ENCODE data around the gene GPR18. TPM values are rescaled to one million over a fixed set of nuclear protein-coding genes. Genes with fewer than 3 reads are reported as not detected.

GPR18 gene
- polyA plus RNA-seq, 3 donors = 1.7 to 3.8 (median 2.2) TPM

- peak overlapping the region; percentile 4 to 93 (median 88) for H3K27ac Mint-ChIP-seq
- intact Hi-C loops (cut with micrococcal nuclease) = loop anchor here (5.0 to 10.0 kb wide), 3 partner anchors 33 to 177 kb away; no protein-coding TSS in a partner anchor
These were observed 2.0 kb upstream of the GPR18 start for GRCh38 chr13:99260216-99260615.

GRCh38 chr13:99258946-99259345 is 767 bp upstream of the GPR18 start:
- Mint-ChIP-seq H3K27ac (peak overlapping the region; percentile 88 to 93 (median 90)), H3K36me3 (peaks cover 34 to 35% of the 10 kb centered on the region in 2 donors), H3K27me3 (ENCODE audit: low read depth in 3 of 3) (no peaks in the 10 kb centered on the region), H3K4me1 (peaks cover 65% of the 10 kb centered on the region), H3K9me3 (no peaks in the 10 kb centered on the region), H3K4me3 (peak overlapping the region; percentile 49 to 79)
- WGBS (ENCODE audit: insufficient coverage) = no CpG with 5 or more reads among the region's 3 CpGs
- Histone ChIP-seq H3K27me3 (ENCODE audit: control insufficient read depth in 2 of 2, insufficient read depth in 2 of 2, low read length in 2 of 2) (no peaks in the 10 kb centered on the region), H3K79me2 (ENCODE audit: insufficient read depth, low read length) (peaks cover 87% of the 10 kb centered on the region), H3K27ac (ENCODE audit: low read depth in 1 of 2, low read length in 2 of 2) (peak overlapping the region in 1 of 2 donors; percentile 85), H2AFZ (ENCODE audit: insufficient read depth, low read depth, low read length, poor library complexity, severe bottlenecking) (no peak overlapping the region), H4K20me1 (ENCODE audit: insufficient read depth, low read length) (no peaks in the 10 kb centered on the region), H3K9ac (ENCODE audit: insufficient read depth, low read length, poor library complexity, severe bottlenecking) (peak overlapping the region; percentile 38), H3K36me3 (replicated peaks in 1 of 2; ENCODE audit: control insufficient read depth in 1 of 2, insufficient read depth in 2 of 2, low read length in 2 of 2) (peaks cover 11% of the 10 kb centered on the region in 2 donors), H3K4me3 (replicated peaks in 1 of 3; ENCODE audit: low read depth in 2 of 3, low read length in 3 of 3) (peak overlapping the region in 2 of 3 experiments; percentile 23 to 58), H3K9me3 (replicated peaks in 1 of 2; ENCODE audit: control insufficient read depth in 1 of 2, insufficient read depth in 1 of 2, low read length in 2 of 2) (no peaks in the 10 kb centered on the region), H3K4me1 (ENCODE audit: control insufficient read depth in 1 of 2, insufficient read depth in 2 of 2, low read length in 2 of 2) (peaks cover 56 to 77% of the 10 kb centered on the region in 2 donors), H3K4me2 (replicated peaks; ENCODE audit: extremely low read depth, low read length, poor library complexity, severe bottlenecking) (peak overlapping the region; percentile 65)
- intact Hi-C loops (cut with micrococcal nuclease) = loop anchor here in 1 of 2 donors (5.0 kb wide), 1 partner anchor 57 kb away; the partner anchor contains the start of gene UBAC2
- peak; percentile 69 to 89 (median 80) for DNase-seq
- no peak for TF ChIP-seq CTCF (IDR thresholded peaks at IDR 0.05)

More at GRCh38 chr13:99260216-99260615, 2.0 kb upstream of the GPR18 start:
- H3K27ac ChIP-seq (ENCODE audit: low read depth in 1 of 2, low read length in 2 of 2) = peak overlapping the region; percentile 40 to 85
- no peaks in the 10 kb centered on the region for H3K27me3 Mint-ChIP-seq (ENCODE audit: low read depth in 3 of 3)
- peaks cover 3% of the 10 kb centered on the region for H4K20me1 ChIP-seq (ENCODE audit: insufficient read depth, low read length)
- peaks cover 87% of the 10 kb centered on the region for H3K79me2 ChIP-seq (ENCODE audit: insufficient read depth, low read length)
- H3K9me3 Mint-ChIP-seq = no peaks in the 10 kb centered on the region
- H3K4me1 ChIP-seq (ENCODE audit: control insufficient read depth in 1 of 2, insufficient read depth in 2 of 2, low read length in 2 of 2) = peaks cover 62 to 86% of the 10 kb centered on the region in 2 donors
- no peak for TF ChIP-seq CTCF (IDR thresholded peaks at IDR 0.05)
- DNase-seq = no peak
- no peak overlapping the region for H3K4me3 Mint-ChIP-seq
- no peak overlapping the region for H3K9ac ChIP-seq (ENCODE audit: insufficient read depth, low read length, poor library complexity, severe bottlenecking)
- no CpG with 5 or more reads among the region's 5 CpGs for WGBS (ENCODE audit: insufficient coverage)
- no peak overlapping the region for H2AFZ ChIP-seq (ENCODE audit: insufficient read depth, low read depth, low read length, poor library complexity, severe bottlenecking)
- H3K4me1 Mint-ChIP-seq = peaks cover 69% of the 10 kb centered on the region
- H3K4me3 ChIP-seq (replicated peaks in 1 of 3; ENCODE audit: low read depth in 2 of 3, low read length in 3 of 3) = no peak overlapping the region
- peaks cover 28 to 33% of the 10 kb centered on the region in 2 donors for H3K36me3 Mint-ChIP-seq
- H3K9me3 ChIP-seq (replicated peaks in 1 of 2; ENCODE audit: control insufficient read depth in 1 of 2, insufficient read depth in 1 of 2, low read length in 2 of 2) = no peaks in the 10 kb centered on the region
- H3K4me2 ChIP-seq (replicated peaks; ENCODE audit: extremely low read depth, low read length, poor library complexity, severe bottlenecking) = peak overlapping the region; percentile 65
- peaks cover 4 to 14% of the 10 kb centered on the region in 2 donors for H3K36me3 ChIP-seq (replicated peaks in 1 of 2; ENCODE audit: control insufficient read depth in 1 of 2, insufficient read depth in 2 of 2, low read length in 2 of 2)
- H3K27me3 ChIP-seq (ENCODE audit: control insufficient read depth in 2 of 2, insufficient read depth in 2 of 2, low read length in 2 of 2) = no peaks in the 10 kb centered on the region

All from CD14-positive monocyte (primary cell).